Measurements from ENCODE around the gene KCNF1. TPM values are rescaled to one million over a fixed set of nuclear protein-coding genes. Genes with fewer than 3 reads are reported as not detected.

KCNF1 gene
- total and polyA plus RNA-seq, 2 of the 8 experiments (the other 6 are each of a cell fraction or from before 2014, with no cell fraction given): 0.48 to 1.5 TPM

- H3K56ac ChIP-seq (replicated peaks; ENCODE audit: insufficient read length, low read depth, low read length): no peak overlapping the region
- no peaks in the 10 kb centered on the region for H3K36me3 ChIP-seq (ENCODE audit: control insufficient read depth in 2 of 4, insufficient read depth in 4 of 4, low read length in 3 of 4)
- H3K9me3 ChIP-seq (ENCODE audit: insufficient read depth in 2 of 2, low read depth in 1 of 2, low read length in 1 of 2): no peaks in the 10 kb centered on the region
- no peak overlapping the region for H2BK5ac ChIP-seq (ENCODE audit: low read depth, low read length)
- H4K20me1 ChIP-seq (replicated peaks in 1 of 2; ENCODE audit: control insufficient read depth in 1 of 2, insufficient read depth in 2 of 2, low read length in 2 of 2): no peaks in the 10 kb centered on the region
- H3K9ac ChIP-seq (replicated peaks in 1 of 4; ENCODE audit: extremely low read depth in 1 of 4, low read depth in 3 of 4, low read length in 3 of 4): no peak overlapping the region
- H3K4me1 ChIP-seq (replicated peaks in 1 of 4; ENCODE audit: control insufficient read depth in 3 of 4, insufficient read depth in 4 of 4, low read length in 3 of 4): peaks cover 0 to 5% (median under 1%) of the 10 kb centered on the region in 4 experiments; a peak in 3 of 7 replicates
- 93% methylated on average over 5 of the region's 5 CpGs; no CpG with 5 or more reads in 1 of the 2 experiments for WGBS, 2 experiments (ENCODE audit: extremely low coverage in 1 of 2, insufficient coverage in 1 of 2, insufficient read length in 1 of 2, insufficient replicate concordance in 2 of 2, low coverage in 1 of 2, low lambda C conversion rate in 2 of 2, missing lambda C conversion rate in 1 of 2)
- no peak overlapping the region for H2AK5ac ChIP-seq (ENCODE audit: low read depth, low read length)
- no peak overlapping the region for H3K27ac ChIP-seq (ENCODE audit: low read depth, low read length)
- H2BK20ac ChIP-seq (ENCODE audit: low read length): no peak overlapping the region
- H2AFZ ChIP-seq (ENCODE audit: low read length): no peak overlapping the region
- POLR2A ChIA-PET (ENCODE audit: partially characterized antibody): interaction anchor here (0.8 to 1.6 kb wide), 2 partner anchors 8 to 10 kb away, joined by 3 read pairs; no protein-coding TSS in a partner anchor
- H3K23ac ChIP-seq (ENCODE audit: insufficient read length): no peak overlapping the region
- no peak overlapping the region for H3K4me3 ChIP-seq (ENCODE audit: extremely low read depth in 1 of 4, insufficient read depth in 2 of 4, low read depth in 3 of 4, low read length in 4 of 4)
- no peak overlapping the region for H2BK15ac ChIP-seq (ENCODE audit: low read length)
- no peak overlapping the region for H3K14ac ChIP-seq (ENCODE audit: insufficient read length)
- CTCF ChIA-PET (ENCODE audit: partially characterized antibody): interaction anchor here (0.6 to 3.0 kb wide), 7 partner anchors 12 to 59 kb away, joined by 3 to 12 read pairs (median 6); no protein-coding TSS in a partner anchor
- peaks cover 0 to 2% (median 0%) of the 10 kb centered on the region in 4 experiments; a peak in 1 of 7 replicates for H3K27me3 ChIP-seq (replicated peaks in 1 of 4; ENCODE audit: control insufficient read depth in 3 of 4, extremely low read depth in 1 of 4, insufficient read depth in 3 of 4, low read length in 3 of 4)
- H4K8ac ChIP-seq (ENCODE audit: extremely low read depth, insufficient read depth, low read length): no peak overlapping the region
- no peak overlapping the region for H3K18ac ChIP-seq (ENCODE audit: extremely low read depth, low read length)
- H4K5ac ChIP-seq (ENCODE audit: insufficient read length, low read depth, low read length): no peak overlapping the region
- no peak overlapping the region for H2BK12ac ChIP-seq (ENCODE audit: low read depth, low read length)
- no peak overlapping the region for H4K91ac ChIP-seq (replicated peaks; ENCODE audit: insufficient read length, low read length)
- H3K79me2 ChIP-seq (ENCODE audit: control insufficient read depth in 1 of 2, insufficient read depth in 2 of 2, low read length in 2 of 2): no peaks in the 10 kb centered on the region
- H3K4ac ChIP-seq (replicated peaks; ENCODE audit: insufficient read length, low read depth, low read length): no peak overlapping the region
- no peak overlapping the region for H3K4me2 ChIP-seq (ENCODE audit: insufficient read depth in 1 of 2, low read depth in 2 of 2, low read length in 2 of 2)
- no peak for FAIRE-seq
- H3K23me2 ChIP-seq (ENCODE audit: low read depth, low read length): peaks cover 4% of the 10 kb centered on the region; the same call in 1 of the 2 replicates
- DNase-seq (ENCODE audit: low read depth in 1 of 2, low spot score in 2 of 2): no peak
- H2BK120ac ChIP-seq (replicated peaks; ENCODE audit: low read depth, low read length): no peak overlapping the region
- no peaks in the 10 kb centered on the region for H3K79me1 ChIP-seq (ENCODE audit: low read depth, low read length)
- TF ChIP-seq JUN (IDR thresholded peaks at IDR 0.05; ENCODE audit: low read depth, low read length) (no peak), PHF8 (conservative IDR thresholded peaks at IDR 0.05; ENCODE audit: low read depth, low read length) (no peak), SAP30 (IDR thresholded peaks at IDR 0.05; ENCODE audit: insufficient read depth, insufficient replicate concordance, low read length) (no peak), CHD1 (IDR thresholded peaks at IDR 0.05; ENCODE audit: low read depth, low read length) (no peak), RXRA (IDR thresholded peaks at IDR 0.05; ENCODE audit: insufficient read depth, low read depth, low read length) (no peak), CEBPB (IDR thresholded peaks at IDR 0.05; ENCODE audit: low read depth, low read length) (no peak), MAX (IDR thresholded peaks at IDR 0.05) (no peak), RFX5 (IDR thresholded peaks at IDR 0.05; ENCODE audit: borderline replicate concordance, low read depth, low read length) (no peak), CBX5 (IDR thresholded peaks at IDR 0.05; ENCODE audit: low read depth, low read length) (no peak), SUZ12 (IDR thresholded peaks at IDR 0.05; ENCODE audit: low read length) (no peak), CREB1 (IDR thresholded peaks at IDR 0.05) (no peak), ATF2 (IDR thresholded peaks at IDR 0.05; ENCODE audit: low read length) (no peak), BRCA1 (IDR thresholded peaks at IDR 0.05; ENCODE audit: low read depth, low read length) (no peak)
Measured at GRCh38 chr2:10891848-10892247, 19.9 kb upstream of the KCNF1 start.
